ENCODE measurements around the gene PRKCH.

The PRKCH gene

GRCh38 chr14:61337893-61338292 is 16.5 kb downstream of the PRKCH start:
- DNase-seq (ENCODE audit: low read depth) = no peak

- DNase-seq (ENCODE audit: low read depth) = no peak
Measured at GRCh38 chr14:61338457-61338856, 17.1 kb downstream of the PRKCH start.

GRCh38 chr14:61341275-61342206 is 20.2 kb downstream of the PRKCH start:
- DNase-seq (ENCODE audit: low read depth) = no peak

GRCh38 chr14:61342486-61342885 is 21.1 kb downstream of the PRKCH start:
- DNase-seq (ENCODE audit: low read depth) = no peak

GRCh38 chr14:61342932-61343331 is 21.6 kb downstream of the PRKCH start:
- no peak for DNase-seq (ENCODE audit: low read depth)

- no peak for DNase-seq (ENCODE audit: low read depth)
Measured at GRCh38 chr14:61343471-61343870, 22.1 kb downstream of the PRKCH start.

GRCh38 chr14:61343991-61344405 is 22.6 kb downstream of the PRKCH start:
- no peak for DNase-seq (ENCODE audit: low read depth)

- DNase-seq (ENCODE audit: low read depth) = no peak
Measured at GRCh38 chr14:61344437-61345150, 23.2 kb downstream of the PRKCH start.

GRCh38 chr14:61345151-61345482 is 23.7 kb downstream of the PRKCH start:
- DNase-seq (ENCODE audit: low read depth) = no peak

- DNase-seq (ENCODE audit: low read depth) = no peak
Measured at GRCh38 chr14:61346221-61346620, 24.8 kb downstream of the PRKCH start.

GRCh38 chr14:61346793-61347192 is 25.4 kb downstream of the PRKCH start:
- no peak for DNase-seq (ENCODE audit: low read depth)

GRCh38 chr14:61347826-61348443 is 26.6 kb downstream of the PRKCH start:
- DNase-seq (ENCODE audit: low read depth) = no peak

GRCh38 chr14:61350427-61351270 is 29.3 kb downstream of the PRKCH start:
- no peak for DNase-seq (ENCODE audit: low read depth)

GRCh38 chr14:61351477-61351876 is 30.1 kb downstream of the PRKCH start:
- DNase-seq (ENCODE audit: low read depth) = no peak

- peak; percentile 5 for DNase-seq (ENCODE audit: low read depth)
Measured at GRCh38 chr14:61355892-61356325, 34.5 kb downstream of the PRKCH start.

- no peak for DNase-seq (ENCODE audit: low read depth)
Measured at GRCh38 chr14:61357123-61357522, 35.7 kb downstream of the PRKCH start.

- DNase-seq (ENCODE audit: low read depth) = no peak
Measured at GRCh38 chr14:61358554-61359226, 37.3 kb downstream of the PRKCH start.

GRCh38 chr14:61360796-61361525 is 39.6 kb downstream of the PRKCH start:
- DNase-seq (ENCODE audit: low read depth) = no peak

GRCh38 chr14:61362072-61362750 is 40.8 kb downstream of the PRKCH start:
- DNase-seq (ENCODE audit: low read depth) = no peak

GRCh38 chr14:61364243-61364642 is 42.9 kb downstream of the PRKCH start:
- DNase-seq (ENCODE audit: low read depth) = no peak
